Esophagus squamous epithelium (tissue), 4 donors: Measurements from ENCODE around the gene FGFR3.

Source experiments
- CTCF ChIP-seq, 6 experiments: fragments of 450-650 bp in 4 of 6; fragments of 200-600 bp in 2 of 6; sonication (generic) in 2 of 6; IDR thresholded peaks; one replicate each; pipeline ENCODE4 v1.5.1; 2016 to 2019; ENCODE audit warnings: antibody characterized with exemption in 6 of 6, mild to moderate bottlenecking in 4 of 6, moderate library complexity in 4 of 6
- POLR2A ChIP-seq, 4 donors: fragments of 450-650 bp; IDR thresholded peaks; one replicate each; pipeline ENCODE4 v1.6.1; 2017; ENCODE audit warnings: antibody characterized with exemption in 4 of 4, mild to moderate bottlenecking in 4 of 4, moderate library complexity in 3 of 4

GRCh38 chr4:1785592-1785991, 7.5 kb upstream of the FGFR3 start:
- TF ChIP-seq CTCF (IDR thresholded peaks at IDR 0.05) (no peak), POLR2A (IDR thresholded peaks at IDR 0.05) (no peak)
